WTC11 (cell line): Measurements from ENCODE around the gene MTF2. TPM values are rescaled to one million over a fixed set of nuclear protein-coding genes. Genes with fewer than 3 reads are reported as not detected.

Experiments used
- ATAC-seq: fragments of 200-7000 bp; cut with Tn5 transposase; 2 replicates; pipeline ENCODE4 v1.10.0; 2021; ENCODE audit warnings: mild to moderate bottlenecking, moderate library complexity
- CTCF ChIA-PET: fragments of 300-600 bp; sonication (Branson Sonifier 250); formaldehyde crosslinking; loops from one replicate; lab custom pipeline; 2021; ENCODE audit warnings: antibody characterized with exemption; lab: Charles Lee
- POLR2A ChIA-PET: fragments of 350-600 bp; sonication (Branson Sonifier 250); formaldehyde crosslinking; loops from one replicate; lab custom pipeline; 2021; ENCODE audit warnings: antibody characterized with exemption; lab: Charles Lee
- DNase-seq: peaks from one replicate; pipeline ENCODE4 v3.0.0; 2021; ENCODE audit warnings: low spot score
- H3K27ac Mint-ChIP-seq: 2 replicates; pipeline ENCODE4 v1.8.0; 2021; ENCODE audit warnings: mixed read lengths
- H3K27me3 Mint-ChIP-seq: 2 replicates; pipeline ENCODE4 v1.8.0; 2021; ENCODE audit warnings: low read depth, mild to moderate bottlenecking, moderate library complexity, mixed read lengths
- H3K36me3 Mint-ChIP-seq: 2 replicates; pipeline ENCODE4 v1.8.0; 2021; ENCODE audit warnings: mixed read lengths
- H3K4me1 Mint-ChIP-seq: 2 replicates; pipeline ENCODE4 v1.8.0; 2022; ENCODE audit warnings: mixed read lengths
- H3K4me3 Mint-ChIP-seq: 2 replicates; pipeline ENCODE4 v1.8.0; 2021; ENCODE audit warnings: mild to moderate bottlenecking, moderate library complexity, mixed read lengths
- H3K9me3 Mint-ChIP-seq: 2 replicates; pipeline ENCODE4 v1.8.0; 2021; ENCODE audit warnings: mixed read lengths
- AFF4 ChIP-seq: sonication (generic); formaldehyde crosslinking; IDR thresholded peaks from 2 replicates; pipeline ENCODE4 v1.8.1; 2023; ENCODE audit warnings: mild to moderate bottlenecking, missing genetic modification reagents, borderline replicate concordance
- AR ChIP-seq: fragments of 250-450 bp; sonication (Bioruptor Pico); IDR thresholded peaks from 2 replicates; pipeline ENCODE4 v1.9.0; 2021; ENCODE audit warnings: mild to moderate bottlenecking
- CBFB ChIP-seq: sonication (generic); formaldehyde crosslinking; IDR thresholded peaks from 2 replicates; pipeline ENCODE4 v1.8.1; 2022; ENCODE audit warnings: mild to moderate bottlenecking, low read depth, missing genetic modification reagents
- E2F4 ChIP-seq: sonication (generic); formaldehyde crosslinking; IDR thresholded peaks from 2 replicates; pipeline ENCODE4 v1.8.1; 2022; ENCODE audit warnings: low read depth, mild to moderate bottlenecking, moderate library complexity, missing genetic modification reagents, borderline replicate concordance
- ETV6 ChIP-seq: sonication (generic); formaldehyde crosslinking; IDR thresholded peaks from 2 replicates; pipeline ENCODE4 v1.8.1; 2022; ENCODE audit warnings: mild to moderate bottlenecking, missing genetic modification reagents
- GTF2I ChIP-seq: fragments of 250-450 bp; sonication (Bioruptor Pico); conservative IDR thresholded peaks from 2 replicates; pipeline ENCODE4 v1.4.0; 2021; ENCODE audit warnings: mild to moderate bottlenecking
- JUN ChIP-seq: sonication (generic); formaldehyde crosslinking; IDR thresholded peaks from 2 replicates; pipeline ENCODE4 v1.8.0; 2023; ENCODE audit warnings: mild to moderate bottlenecking, missing genetic modification reagents
- NFATC4 ChIP-seq: fragments of 250-450 bp; sonication (Bioruptor Pico); IDR thresholded peaks from 2 replicates; pipeline ENCODE4 v1.9.0; 2021; ENCODE audit warnings: mild to moderate bottlenecking
- NR1H2 ChIP-seq: sonication (generic); formaldehyde crosslinking; IDR thresholded peaks from 2 replicates; pipeline ENCODE4 v1.9.0; 2021; ENCODE audit warnings: mild to moderate bottlenecking, moderate library complexity, missing genetic modification reagents
- NR2C2 ChIP-seq: sonication (generic); formaldehyde crosslinking; IDR thresholded peaks from 2 replicates; pipeline ENCODE4 v1.8.0; 2022; ENCODE audit warnings: mild to moderate bottlenecking, missing genetic modification reagents
- NR3C1 ChIP-seq: sonication (generic); formaldehyde crosslinking; conservative IDR thresholded peaks from 2 replicates; pipeline ENCODE4 v1.8.1; 2023; ENCODE audit warnings: low read depth, mild to moderate bottlenecking, missing genetic modification reagents
- PRRX2 ChIP-seq: fragments of 250-450 bp; sonication (Bioruptor Pico); IDR thresholded peaks from 2 replicates; pipeline ENCODE4 v1.8.0; 2021; ENCODE audit warnings: mild to moderate bottlenecking
- RORB ChIP-seq: fragments of 250-450 bp; sonication (Bioruptor Pico); IDR thresholded peaks from 2 replicates; pipeline ENCODE4 v1.9.0; 2021; ENCODE audit warnings: mild to moderate bottlenecking
- TCF7 ChIP-seq: sonication (generic); formaldehyde crosslinking; IDR thresholded peaks from 2 replicates; pipeline ENCODE4 v1.8.0; 2022; ENCODE audit warnings: mild to moderate bottlenecking, low read depth, missing genetic modification reagents, moderate library complexity
- TEAD1 ChIP-seq: sonication (generic); formaldehyde crosslinking; IDR thresholded peaks from 2 replicates; pipeline ENCODE4 v1.8.0; 2022; ENCODE audit warnings: mild to moderate bottlenecking, missing genetic modification reagents
- TEAD4 ChIP-seq: sonication (generic); formaldehyde crosslinking; IDR thresholded peaks from 2 replicates; pipeline ENCODE4 v1.8.0; 2022; ENCODE audit warnings: mild to moderate bottlenecking, missing genetic modification reagents
- TP53 ChIP-seq: sonication (generic); formaldehyde crosslinking; IDR thresholded peaks from 2 replicates; pipeline ENCODE4 v1.8.1; 2023; ENCODE audit warnings: mild to moderate bottlenecking, missing genetic modification reagents
- ZNF121 ChIP-seq: sonication (generic); formaldehyde crosslinking; IDR thresholded peaks from 2 replicates; pipeline ENCODE4 v1.8.0; 2023; ENCODE audit warnings: missing genetic modification reagents
- ZNF281 ChIP-seq: sonication (generic); formaldehyde crosslinking; IDR thresholded peaks from 2 replicates; pipeline ENCODE4 v1.8.0; 2023; ENCODE audit warnings: mild to moderate bottlenecking, missing genetic modification reagents
- ZNF423 ChIP-seq: fragments of 250-450 bp; sonication (Bioruptor Pico); IDR thresholded peaks from 2 replicates; pipeline ENCODE4 v2.1.2; 2022; ENCODE audit warnings: mild to moderate bottlenecking, moderate library complexity
- ZNF425 ChIP-seq: fragments of 250-450 bp; sonication (Bioruptor Pico); conservative IDR thresholded peaks from 2 replicates; pipeline ENCODE4 v1.9.0; 2021; ENCODE audit warnings: mild to moderate bottlenecking
- ZNF512 ChIP-seq: sonication (generic); formaldehyde crosslinking; IDR thresholded peaks from 2 replicates; pipeline ENCODE4 v1.8.1; 2022; ENCODE audit warnings: missing genetic modification reagents, borderline replicate concordance
- ZSCAN18 ChIP-seq: fragments of 250-450 bp; sonication (Bioruptor Pico); IDR thresholded peaks from 2 replicates; pipeline ENCODE4 v2.1.2; 2022; ENCODE audit warnings: mild to moderate bottlenecking, moderate library complexity
- total RNA-seq: library from RNA; stranded (reverse); gene quantifications from 3 replicates; pipeline ENCODE4 v1.2.3, GENCODE V29; 2021

The MTF2 gene
- total RNA-seq, 1 experiment from 2014 or later, result 111 TPM

GRCh38 chr1:93106226-93106625 lies 27.1 kb downstream of the MTF2 start (continued):
- TF ChIP-seq AR (CRISPR knock-in tag) (no peak), ZNF281 (CRISPR knock-in tag) (no peak), TEAD1 (no peak), NR3C1 (CRISPR knock-in tag) (no peak)

- peaks cover 33% of the 10 kb centered on the region for H3K36me3 Mint-ChIP-seq
- ChIA-PET CTCF (no interaction called here), POLR2A (no interaction called here)
- ATAC-seq (no peak), DNase-seq (no peak)
- peaks cover 40% of the 10 kb centered on the region for H3K4me1 Mint-ChIP-seq
- H3K9me3 Mint-ChIP-seq, result no peaks in the 10 kb centered on the region
- no peaks in the 10 kb centered on the region for H3K27me3 Mint-ChIP-seq
- no peak overlapping the region for H3K27ac Mint-ChIP-seq
- no peak overlapping the region for H3K4me3 Mint-ChIP-seq
- TF ChIP-seq GTF2I, result no peak
- no peak for TF ChIP-seq AFF4 (CRISPR knock-in tag)
- no peak for TF ChIP-seq ETV6 (CRISPR knock-in tag)
- no peak for TF ChIP-seq TEAD4 (CRISPR knock-in tag)
- TF ChIP-seq ZNF425, result no peak
- no peak for TF ChIP-seq NR2C2 (CRISPR knock-in tag)
- TF ChIP-seq CBFB (CRISPR knock-in tag), result no peak
- no peak for TF ChIP-seq JUN (CRISPR knock-in tag)
- no peak for TF ChIP-seq ZNF121 (CRISPR knock-in tag)
- TF ChIP-seq NFATC4 (CRISPR knock-in tag), result no peak
- TF ChIP-seq RORB (CRISPR knock-in tag), result no peak
- no peak for TF ChIP-seq ZSCAN18 (CRISPR knock-in tag)
- no peak for TF ChIP-seq ZNF423 (CRISPR knock-in tag)
- TF ChIP-seq TP53 (CRISPR knock-in tag), result no peak
- no peak for TF ChIP-seq PRRX2 (CRISPR knock-in tag)
- no peak for TF ChIP-seq NR1H2 (CRISPR knock-in tag)
- no peak for TF ChIP-seq E2F4
- TF ChIP-seq TCF7 (CRISPR knock-in tag), result no peak
- TF ChIP-seq ZNF512 (CRISPR knock-in tag), result no peak
These were observed 28.3 kb downstream of the MTF2 start for GRCh38 chr1:93107395-93107794.
